ENCODE data around the gene GPR153. TPM values are rescaled to one million over a fixed set of nuclear protein-coding genes. Genes with fewer than 3 reads are reported as not detected.

GPR153 gene
- total RNA-seq, 3 donors from 2014 or later (not counting 1 experiment from before 2014, with no cell fraction given): 8.5 to 9.7 (median 8.7) TPM

- WGBS (ENCODE audit: insufficient coverage): 92% methylated on average over 15 of the region's 15 CpGs
Measured at GRCh38 chr1:6299557-6300165, 38.8 kb upstream of the GPR153 start.

GRCh38 chr1:6298940-6299465, 38.1 kb upstream of the GPR153 start:
- no peaks in the 10 kb centered on the region for H3K36me3 ChIP-seq (ENCODE audit: control insufficient read depth, insufficient read depth, low read length)
- no peaks in the 10 kb centered on the region for H3K36me3 Mint-ChIP-seq
- no peaks in the 10 kb centered on the region for H3K27me3 Mint-ChIP-seq (ENCODE audit: low read depth in 2 of 2)
- peaks cover 21 to 32% of the 10 kb centered on the region in 2 donors for H3K4me1 Mint-ChIP-seq
- no peak for TF ChIP-seq CTCF (IDR thresholded peaks at IDR 0.05)
- H3K27ac Mint-ChIP-seq: peak overlapping the region in 1 of 2 donors; percentile 41
- DNase-seq (no peak), ATAC-seq (no peak)
- H3K4me3 Mint-ChIP-seq: no peak overlapping the region
- no peaks in the 10 kb centered on the region for H3K9me3 Mint-ChIP-seq
- no peak overlapping the region for H3K27ac ChIP-seq (ENCODE audit: low read length)
- H3K27me3 ChIP-seq (ENCODE audit: control insufficient read depth, insufficient read depth, low read length): no peaks in the 10 kb centered on the region
- peaks cover 27% of the 10 kb centered on the region for H3K4me1 ChIP-seq (ENCODE audit: control insufficient read depth, insufficient read depth, low read length)
- WGBS (ENCODE audit: insufficient coverage): 99% methylated on average over 8 of the region's 8 CpGs
- intact Hi-C loops (cut with micrococcal nuclease): loop anchor here (5.0 kb wide), 1 partner anchor 52 kb away; no protein-coding TSS in a partner anchor
- no peaks in the 10 kb centered on the region for H3K9me3 ChIP-seq (ENCODE audit: control insufficient read depth, insufficient read depth, low read length)
- no peak overlapping the region for H3K4me3 ChIP-seq (ENCODE audit: low read length)

More at GRCh38 chr1:6299557-6300165, 38.8 kb upstream of the GPR153 start:
- intact Hi-C loops (cut with micrococcal nuclease): loop anchor here (5.0 kb wide), 1 partner anchor 52 kb away; no protein-coding TSS in a partner anchor
- no peaks in the 10 kb centered on the region for H3K36me3 Mint-ChIP-seq
- H3K4me1 Mint-ChIP-seq: peaks cover 15 to 25% of the 10 kb centered on the region in 2 donors
- peaks cover 20% of the 10 kb centered on the region for H3K4me1 ChIP-seq (ENCODE audit: control insufficient read depth, insufficient read depth, low read length)
- no peaks in the 10 kb centered on the region for H3K27me3 Mint-ChIP-seq (ENCODE audit: low read depth in 2 of 2)
- H3K9me3 Mint-ChIP-seq: no peaks in the 10 kb centered on the region
- TF ChIP-seq CTCF (IDR thresholded peaks at IDR 0.05): no peak
- DNase-seq (no peak), ATAC-seq (no peak)
- H3K4me3 Mint-ChIP-seq: no peak overlapping the region
- no peaks in the 10 kb centered on the region for H3K27me3 ChIP-seq (ENCODE audit: control insufficient read depth, insufficient read depth, low read length)
- no peak overlapping the region for H3K27ac ChIP-seq (ENCODE audit: low read length)
- H3K9me3 ChIP-seq (ENCODE audit: control insufficient read depth, insufficient read depth, low read length): no peaks in the 10 kb centered on the region
- H3K27ac Mint-ChIP-seq: no peak overlapping the region
- no peak overlapping the region for H3K4me3 ChIP-seq (ENCODE audit: low read length)
- no peaks in the 10 kb centered on the region for H3K36me3 ChIP-seq (ENCODE audit: control insufficient read depth, insufficient read depth, low read length)

GRCh38 chr1:6298530-6298929, 37.6 kb upstream of the GPR153 start:
- no peaks in the 10 kb centered on the region for H3K9me3 ChIP-seq (ENCODE audit: control insufficient read depth, insufficient read depth, low read length)
- H3K27ac ChIP-seq (ENCODE audit: low read length): no peak overlapping the region
- ATAC-seq (no peak), DNase-seq (no peak)
- peaks cover 31% of the 10 kb centered on the region for H3K4me1 ChIP-seq (ENCODE audit: control insufficient read depth, insufficient read depth, low read length)
- H3K36me3 Mint-ChIP-seq: no peaks in the 10 kb centered on the region
- H3K4me3 ChIP-seq (ENCODE audit: low read length): no peak overlapping the region
- H3K27me3 Mint-ChIP-seq (ENCODE audit: low read depth in 2 of 2): no peaks in the 10 kb centered on the region
- no peaks in the 10 kb centered on the region for H3K9me3 Mint-ChIP-seq
- no peak overlapping the region for H3K4me3 Mint-ChIP-seq
- H3K36me3 ChIP-seq (ENCODE audit: control insufficient read depth, insufficient read depth, low read length): no peaks in the 10 kb centered on the region
- no peak for TF ChIP-seq CTCF (IDR thresholded peaks at IDR 0.05)
- peak overlapping the region in 1 of 2 donors; percentile 41 for H3K27ac Mint-ChIP-seq
- whole genome bisulfite sequencing (ENCODE audit: insufficient coverage): 96% methylated on average over 8 of the region's 8 CpGs
- intact Hi-C loops (cut with micrococcal nuclease): loop anchor here (5.0 kb wide), 1 partner anchor 51 kb away; no protein-coding TSS in a partner anchor
- H3K27me3 ChIP-seq (ENCODE audit: control insufficient read depth, insufficient read depth, low read length): no peaks in the 10 kb centered on the region
- peaks cover 26 to 37% of the 10 kb centered on the region in 2 donors for H3K4me1 Mint-ChIP-seq
